Measurements from ENCODE around the gene GJD3.
"Not testable (repeated sequence)": the region's sequence is repeated elsewhere in the genome, so short reads cannot be mapped to it uniquely, and the experiment has no call there.

Gene GJD3

GRCh38 chr17:40364121-40364861 is at the start of gene GJD3:
GJD3 (minus strand) TSS chr17:40364737; CDS start chr17:40363815, 922 bp downstream.
- no peak for DNase-seq

DNA sequence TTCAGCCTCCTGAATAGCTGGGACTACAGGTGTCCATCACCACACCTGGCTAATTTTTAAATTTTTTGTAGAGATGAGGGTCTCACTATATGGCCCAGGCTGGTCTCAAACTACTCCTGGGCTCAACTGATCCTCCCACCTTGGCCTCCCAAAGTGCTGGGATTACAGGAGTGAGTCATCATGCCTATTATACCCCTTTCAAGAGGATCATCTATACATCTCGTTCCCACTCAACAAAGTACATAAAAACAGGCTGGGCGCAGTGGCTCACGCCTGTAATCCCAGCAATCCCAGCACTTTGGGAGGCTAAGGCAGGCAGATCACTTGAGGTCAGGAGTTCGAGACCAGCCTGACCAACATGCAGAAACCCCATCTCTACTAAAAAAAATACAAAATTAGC is 49.8 kb upstream of the GJD3 start:
- not testable (repeated sequence) for DNase-seq

- DNase-seq = no peak
Measured at GRCh38 chr17:40412880-40413279, 48.3 kb upstream of the GJD3 start.

- no peak for DNase-seq
Measured at GRCh38 chr17:40411821-40412220, 47.3 kb upstream of the GJD3 start.

DNA sequence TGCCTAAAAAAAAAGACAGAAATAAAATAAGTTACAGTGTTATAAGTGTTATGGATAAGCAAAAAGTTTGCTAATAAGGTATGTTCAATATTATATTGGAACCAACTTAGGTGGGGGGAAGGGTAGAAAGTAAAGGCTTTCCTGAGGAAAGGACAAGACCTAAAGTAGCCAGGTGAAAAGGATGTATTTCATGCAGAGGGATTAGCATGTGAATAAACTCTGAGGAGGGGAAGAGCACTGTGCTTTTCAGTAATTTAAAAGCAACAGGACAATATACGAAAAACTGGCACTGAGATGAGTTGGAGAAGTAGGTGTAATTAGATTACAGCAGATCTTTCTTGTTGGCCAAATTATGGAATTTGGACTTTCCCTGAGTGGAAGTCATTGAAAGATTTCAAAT is 45.5 kb upstream of the GJD3 start:
- no peak for DNase-seq

DNA sequence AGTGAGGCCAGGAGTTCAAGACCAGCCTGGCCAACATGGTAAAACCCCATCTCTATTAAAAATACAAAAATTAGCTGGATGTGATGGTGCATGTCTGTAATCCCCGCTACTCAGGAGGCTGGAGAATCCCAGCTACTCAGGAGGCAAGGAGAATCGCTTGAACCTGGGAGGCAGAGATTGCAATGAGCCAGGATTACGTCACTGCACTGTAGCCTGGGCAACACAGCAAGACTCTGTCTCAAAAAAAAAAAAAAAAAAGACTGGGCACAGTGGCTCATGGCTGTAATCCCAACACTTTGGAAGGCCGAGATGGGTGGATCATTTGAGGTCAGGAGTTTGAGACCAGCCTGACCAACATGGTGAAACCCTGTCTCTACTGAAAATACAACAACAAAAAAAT is 45.0 kb upstream of the GJD3 start:
- DNase-seq = not testable (repeated sequence)

DNA sequence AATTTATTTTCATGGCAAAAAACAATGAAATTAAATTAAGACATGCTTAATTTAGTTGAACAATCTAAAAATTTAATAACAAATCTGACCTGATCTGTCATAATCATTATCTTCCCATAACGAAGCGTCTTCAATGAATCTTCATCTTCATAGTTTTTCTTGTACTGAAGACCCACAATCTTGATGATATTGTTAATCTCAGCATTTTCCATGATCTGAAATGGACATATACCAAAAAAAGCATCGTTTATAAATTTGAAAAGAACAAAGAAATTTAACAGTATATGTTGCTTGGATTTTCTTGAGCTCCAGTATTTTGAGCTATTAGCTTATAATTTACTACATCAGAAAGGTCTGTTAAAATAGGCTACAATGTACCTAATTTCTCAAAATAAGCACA is 42.9 kb upstream of the GJD3 start:
- no peak for DNase-seq

DNA sequence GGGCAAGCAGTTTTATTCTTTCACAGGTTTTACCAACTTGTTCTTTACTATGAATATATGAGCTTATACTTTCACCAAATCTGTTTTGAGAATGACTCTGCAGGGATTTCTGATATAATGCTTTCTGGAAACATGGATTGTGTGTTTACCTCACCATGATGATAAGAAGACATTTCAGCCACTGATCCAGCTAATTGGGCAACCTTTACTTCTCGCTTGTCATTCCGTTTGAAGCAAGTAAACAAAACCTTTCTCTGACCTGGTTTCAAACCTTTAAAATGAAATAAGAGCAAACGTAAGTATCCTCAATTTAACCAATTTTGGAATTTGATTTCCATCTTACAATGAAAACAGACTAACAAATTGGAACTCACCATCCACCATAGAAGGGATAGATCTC is 39.5 kb upstream of the GJD3 start:
- no peak for DNase-seq

- DNase-seq = no peak
Measured at GRCh38 chr17:40402668-40403067, 38.1 kb upstream of the GJD3 start.

- peak; percentile 31 for DNase-seq
Measured at GRCh38 chr17:40399185-40399584, 34.6 kb upstream of the GJD3 start.

GRCh38 chr17:40386555-40386954 is 22.0 kb upstream of the GJD3 start:
- DNase-seq = not testable (repeated sequence)

- DNase-seq = no peak
Measured at GRCh38 chr17:40382251-40382650, 17.7 kb upstream of the GJD3 start.

GRCh38 chr17:40378966-40379365 is 14.4 kb upstream of the GJD3 start:
- DNase-seq = no peak

DNA sequence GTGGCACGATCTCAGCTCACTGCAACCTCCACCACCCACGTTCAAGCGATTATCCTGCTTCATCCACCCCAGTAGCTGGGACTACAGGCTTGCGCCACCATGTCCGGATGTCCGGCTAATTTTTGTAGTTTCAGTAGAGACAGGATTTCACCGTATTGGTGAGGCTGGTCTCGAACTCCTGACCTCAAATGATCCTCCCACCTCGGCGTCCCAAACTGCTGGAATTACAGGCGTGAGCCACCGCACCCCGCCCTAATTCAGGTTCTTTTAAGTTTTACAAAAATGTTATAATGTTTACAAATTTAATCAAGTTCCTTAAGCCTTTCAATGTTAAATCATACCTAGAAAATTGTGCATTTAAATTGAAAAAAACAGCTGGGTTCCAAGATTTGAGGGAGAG is 13.3 kb upstream of the GJD3 start:
- no peak for DNase-seq

GRCh38 chr17:40376541-40376940 is 12.0 kb upstream of the GJD3 start:
- DNase-seq = not testable (repeated sequence)

- not testable (repeated sequence) for DNase-seq
Measured at GRCh38 chr17:40375786-40376185, 11.2 kb upstream of the GJD3 start.

DNA sequence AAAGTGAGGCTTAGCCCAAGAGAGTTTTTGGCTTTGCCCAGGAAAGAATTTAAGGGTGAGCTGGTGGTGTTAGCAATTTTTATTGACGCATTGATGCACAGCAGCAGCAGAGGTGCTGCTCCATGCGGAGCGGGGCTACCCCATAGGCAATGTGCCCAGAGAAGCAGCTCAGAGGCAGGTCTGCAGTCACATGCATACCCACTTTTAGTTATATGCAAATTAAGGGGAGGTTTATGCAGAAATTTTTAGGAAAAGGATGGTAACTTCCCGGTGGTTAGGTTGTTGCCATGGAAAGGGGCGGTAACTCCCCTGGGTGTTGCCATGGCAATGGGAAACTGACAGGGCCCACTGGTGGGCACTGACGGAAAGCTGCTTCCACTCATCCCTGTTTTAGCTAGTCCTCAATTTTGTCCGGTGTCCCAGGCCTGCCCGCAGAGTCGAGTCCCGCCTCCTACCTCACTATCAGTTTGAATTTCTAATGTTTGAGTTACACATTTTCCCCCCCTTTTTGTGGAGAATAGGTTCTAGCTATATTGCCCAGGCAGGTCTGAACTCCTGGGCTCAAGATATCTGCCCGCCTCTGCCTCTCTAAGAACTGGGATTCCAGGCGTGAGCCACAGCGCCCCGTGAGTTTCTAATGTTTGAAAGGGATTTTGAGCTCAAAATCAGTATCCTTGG is 10.4 kb upstream of the GJD3 start:
- no peak for DNase-seq

DNA sequence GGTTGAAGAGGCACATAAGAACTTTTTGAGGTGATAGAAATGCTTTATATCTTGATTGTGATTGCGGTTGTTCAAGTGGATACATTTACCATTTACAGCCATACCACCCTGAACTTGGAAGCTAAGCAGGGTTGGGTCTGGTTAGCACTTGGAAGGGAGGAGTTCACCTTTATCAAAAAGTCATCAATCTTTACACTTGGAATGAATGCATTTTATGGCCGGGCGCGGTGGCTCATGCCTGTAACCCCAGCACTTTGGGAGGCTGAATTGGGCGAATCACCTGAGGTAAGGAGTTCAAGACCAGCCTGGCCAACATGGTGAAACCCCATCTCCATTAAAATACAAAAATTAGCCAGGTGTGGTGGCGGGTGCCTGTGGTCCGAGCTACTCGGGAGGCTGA is 9.5 kb upstream of the GJD3 start:
- DNase-seq = no peak

- DNase-seq = no peak
Measured at GRCh38 chr17:40373324-40373723, 8.8 kb upstream of the GJD3 start.

DNA sequence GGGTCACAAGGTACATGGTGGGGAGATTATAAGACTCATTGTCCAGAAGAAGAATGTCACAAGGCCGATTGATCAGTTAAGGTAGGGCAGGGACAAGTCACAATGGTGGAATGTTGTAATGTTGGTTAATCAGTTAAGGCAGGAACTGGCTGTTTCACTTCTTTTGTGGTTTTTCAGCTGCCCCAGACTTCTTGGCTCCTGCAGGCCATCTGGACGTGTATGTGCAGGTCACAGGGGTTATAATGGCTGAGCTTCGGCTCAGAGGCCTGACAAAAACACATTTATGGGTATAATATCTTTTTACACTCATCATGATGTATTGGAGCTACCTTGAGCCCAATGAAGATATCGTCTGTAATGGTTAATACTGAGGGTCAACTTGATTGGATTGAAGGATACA is 8.1 kb upstream of the GJD3 start:
- DNase-seq = not testable (repeated sequence)

- DNase-seq = no peak
Measured at GRCh38 chr17:40372031-40372430, 7.5 kb upstream of the GJD3 start.

DNA sequence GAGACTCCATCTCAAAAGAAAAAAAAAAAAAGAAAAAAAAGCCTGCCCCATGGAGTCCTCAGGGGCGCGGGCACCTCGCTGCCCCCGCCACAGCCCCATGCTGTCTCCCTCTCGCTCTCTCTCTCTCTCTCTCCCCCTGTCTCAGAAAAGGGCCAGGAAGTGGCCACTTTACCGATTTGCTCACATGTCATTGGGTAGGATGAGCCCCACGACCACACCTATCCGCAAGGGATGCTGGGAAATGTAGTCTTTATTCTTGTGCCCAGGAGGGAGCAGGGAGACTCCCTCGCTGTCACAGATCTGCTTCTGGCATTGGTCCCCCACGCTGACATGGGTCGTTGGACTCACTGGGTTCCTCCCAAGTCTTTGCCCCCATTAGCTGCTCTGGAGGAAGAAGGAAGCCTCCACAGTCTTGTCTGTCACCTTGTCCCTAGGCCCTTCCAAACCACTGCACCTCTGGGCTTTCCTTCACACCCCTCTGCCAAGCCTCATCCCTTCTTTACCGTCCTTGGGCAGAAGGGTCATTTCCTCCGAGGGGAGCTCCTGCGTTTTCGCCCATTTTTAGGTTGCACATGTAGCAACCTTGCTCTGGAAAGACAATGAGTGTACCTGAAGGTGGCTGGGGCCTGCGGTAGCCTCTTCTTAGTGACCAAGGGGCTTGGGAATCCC is 6.9 kb upstream of the GJD3 start:
- DNase-seq = no peak

GRCh38 chr17:40369923-40370322 is 5.4 kb upstream of the GJD3 start:
- DNase-seq = no peak

DNA sequence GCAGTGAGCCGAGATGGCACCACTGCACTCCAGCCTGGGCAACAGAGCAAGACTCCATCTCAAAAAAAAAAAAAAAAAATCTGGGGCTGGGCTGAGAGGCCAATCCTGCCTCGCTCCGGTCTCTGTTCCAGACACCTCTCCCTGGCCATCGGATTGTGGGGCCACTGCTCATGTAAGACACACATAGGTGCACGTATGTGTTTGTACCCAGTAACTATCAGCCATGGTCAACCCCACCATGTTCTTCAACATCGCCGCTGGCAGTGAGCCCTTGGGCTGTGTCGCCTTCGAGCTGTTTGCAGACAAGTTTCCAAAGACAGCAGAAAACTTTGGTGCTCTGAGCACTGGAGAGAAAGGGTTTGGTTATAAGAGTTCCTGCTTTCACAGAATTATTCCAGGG is 3.2 kb upstream of the GJD3 start:
- DNase-seq = not testable (repeated sequence)
